GM23338 (cell line): ENCODE data around the gene CCDC6. TPM values are rescaled to one million over a fixed set of nuclear protein-coding genes. Genes with fewer than 3 reads are reported as not detected.

Source experiments
- ATAC-seq: fragments of 200-7000 bp; cut with Tn5 transposase; 3 replicates; pipeline ENCODE4 v1.9.1; 2020
- DNase-seq: peaks from one replicate; pipeline ENCODE4 v3.0.0-alpha.2; 2015; ENCODE audit warnings: low spot score
- H2AFZ ChIP-seq: fragments of 200-600 bp; sonication (generic); 2 replicates; pipeline ENCODE4 v1.8.0; 2016; ENCODE audit warnings: antibody characterized with exemption, mild to moderate bottlenecking, moderate library complexity
- H3F3A ChIP-seq: fragments of 200-600 bp; sonication (generic); replicated peaks from 2 replicates; pipeline ENCODE4 v1.8.0; 2017; ENCODE audit warnings: antibody characterized with exemption, mixed run types, low read depth
- H3K27ac ChIP-seq: fragments of 200-600 bp; sonication (generic); 2 replicates; pipeline ENCODE4 v1.6.1; 2016; ENCODE audit warnings: low read depth
- H3K27me3 ChIP-seq: fragments of 200-600 bp; sonication (generic); 2 replicates; pipeline ENCODE4 v1.8.0; 2016; ENCODE audit warnings: mild to moderate bottlenecking, mixed run types, moderate library complexity; ENCODE audit not compliant: insufficient read depth
- H3K36me3 ChIP-seq: fragments of 200-600 bp; sonication (generic); 2 replicates; pipeline ENCODE4 v1.8.0; 2016; ENCODE audit warnings: mild to moderate bottlenecking; ENCODE audit not compliant: insufficient read depth
- H3K4me1 ChIP-seq: fragments of 200-600 bp; sonication (generic); 2 replicates; pipeline ENCODE4 v1.8.0; 2016; ENCODE audit warnings: mild to moderate bottlenecking, moderate library complexity; ENCODE audit not compliant: insufficient read depth
- H3K4me2 ChIP-seq: fragments of 200-600 bp; sonication (generic); 2 replicates; pipeline ENCODE4 v1.7.1; 2017; ENCODE audit warnings: mixed run types
- H3K4me3 ChIP-seq: fragments of 200-600 bp; sonication (generic); 2 replicates; pipeline ENCODE4 v1.6.1; 2016; ENCODE audit warnings: mixed run types
- H3K79me2 ChIP-seq: fragments of 200-600 bp; sonication (generic); replicated peaks from 2 replicates; pipeline ENCODE4 v1.8.0; 2017; ENCODE audit warnings: mild to moderate bottlenecking; ENCODE audit not compliant: insufficient read depth
- H3K9me2 ChIP-seq: fragments of 200-600 bp; sonication (generic); 2 replicates; pipeline ENCODE4 v1.8.0; 2017; ENCODE audit not compliant: insufficient read depth
- H4K20me1 ChIP-seq: fragments of 200-600 bp; sonication (generic); replicated peaks from 2 replicates; pipeline ENCODE4 v1.8.0; 2017; ENCODE audit warnings: mild to moderate bottlenecking; ENCODE audit not compliant: insufficient read depth
- H3K27ac Mint-ChIP-seq: 2 replicates; pipeline ENCODE4 v1.8.0; 2020; ENCODE audit warnings: inconsistent platforms, mild to moderate bottlenecking, moderate library complexity, mixed read lengths
- H3K27me3 Mint-ChIP-seq: 3 replicates; pipeline ENCODE4 v1.8.0; 2022; ENCODE audit warnings: low read depth, mild to moderate bottlenecking, moderate library complexity, mixed read lengths, inconsistent platforms; ENCODE audit not compliant: insufficient read depth, poor library complexity
- H3K36me3 Mint-ChIP-seq: 3 replicates; pipeline ENCODE4 v1.8.0; 2021; ENCODE audit warnings: low read depth, mild to moderate bottlenecking, inconsistent platforms, moderate library complexity, mixed read lengths
- H3K4me1 Mint-ChIP-seq: 3 replicates; pipeline ENCODE4 v1.8.0; 2020; ENCODE audit warnings: mild to moderate bottlenecking, inconsistent platforms, mixed read lengths
- H3K4me3 Mint-ChIP-seq: 3 replicates; pipeline ENCODE4 v1.8.0; 2021; ENCODE audit warnings: moderate library complexity, mild to moderate bottlenecking, inconsistent platforms, mixed read lengths
- H3K9me3 Mint-ChIP-seq: 3 replicates; pipeline ENCODE4 v1.8.0; 2020; ENCODE audit warnings: moderate library complexity, mild to moderate bottlenecking, inconsistent platforms, mixed read lengths
- CREB1 ChIP-seq: fragments of 250-450 bp; sonication (Bioruptor Pico); IDR thresholded peaks from 2 replicates; pipeline ENCODE4 v1.5.0; 2020; ENCODE audit warnings: low read depth, mild to moderate bottlenecking, moderate library complexity
- CTCF ChIP-seq, 2 experiments: fragments of 200-600 bp in 1 of 2; sonication (generic) in 1 of 2; conservative IDR thresholded peaks; 2 replicates each; pipeline versions ENCODE4 v1.5.1 to v1.6.1; 2016 to 2017; ENCODE audit warnings: antibody characterized with exemption in 2 of 2, low read depth in 2 of 2, mild to moderate bottlenecking in 2 of 2, moderate library complexity in 1 of 2
- ETS1 ChIP-seq: IDR thresholded peaks from 2 replicates; pipeline ENCODE4 v1.6.1; 2016; ENCODE audit warnings: antibody characterized with exemption
- EZH2 ChIP-seq: fragments of 200-600 bp; sonication (generic); IDR thresholded peaks from one replicate; pipeline ENCODE4 v1.8.0; 2017; ENCODE audit warnings: antibody characterized with exemption, mild to moderate bottlenecking, low read depth; ENCODE audit not compliant: unreplicated experiment
- EZH2phosphoT487 ChIP-seq: fragments of 200-600 bp; sonication (generic); IDR thresholded peaks from one replicate; pipeline ENCODE4 v1.8.1; 2018; ENCODE audit warnings: antibody characterized with exemption; ENCODE audit not compliant: unreplicated experiment
- JUNB ChIP-seq: IDR thresholded peaks from one replicate; pipeline ENCODE4 v1.6.1; 2016; ENCODE audit warnings: antibody characterized with exemption; ENCODE audit not compliant: unreplicated experiment
- NANOG ChIP-seq: IDR thresholded peaks from 2 replicates; pipeline ENCODE4 v1.6.1; 2016; ENCODE audit warnings: antibody characterized with exemption, borderline replicate concordance
- POLR2AphosphoS5 ChIP-seq: IDR thresholded peaks from 2 replicates; pipeline ENCODE4 v1.6.1; 2016; ENCODE audit warnings: antibody characterized with exemption, low read depth
- REST ChIP-seq: IDR thresholded peaks from one replicate; pipeline ENCODE4 v1.6.1; 2018; ENCODE audit warnings: antibody characterized with exemption; ENCODE audit not compliant: unreplicated experiment
- STAT1 ChIP-seq: IDR thresholded peaks from one replicate; pipeline ENCODE4 v1.6.1; 2016; ENCODE audit warnings: antibody characterized with exemption; ENCODE audit not compliant: unreplicated experiment
- ZNF114 ChIP-seq: fragments of 250-450 bp; sonication (Bioruptor Pico); IDR thresholded peaks from 2 replicates; pipeline ENCODE4 v1.5.0; 2020; ENCODE audit warnings: mild to moderate bottlenecking, moderate library complexity
- ZNF331 ChIP-seq: fragments of 250-450 bp; sonication (Bioruptor Pico); IDR thresholded peaks from 2 replicates; pipeline ENCODE4 v1.5.0; 2020; ENCODE audit warnings: low read depth, mild to moderate bottlenecking, moderate library complexity
- ZNF462 ChIP-seq: fragments of 250-450 bp; sonication (Bioruptor Pico); IDR thresholded peaks from 2 replicates; pipeline ENCODE4 v1.5.0; 2020; ENCODE audit warnings: mild to moderate bottlenecking, moderate library complexity
- polyA plus RNA-seq: library from polyadenylated mRNA; unstranded; fragments of >200 nt; fragmentation: Nextera tagmentation; extraction: Ambion mirVana; gene quantifications from 2 replicates; pipeline ENCODE4 v1.2.1, GENCODE V29; 2016
- total RNA-seq: library from RNA; depleted of rRNA; stranded (reverse); fragments of >200 nt; shearing (Covaris generic); gene quantifications from 2 replicates; pipeline ENCODE4 v1.2.3, GENCODE V29; 2014

Gene CCDC6
- total and polyA plus RNA-seq, 2 experiments from 2014 or later: 32.5 to 66.9 TPM

- no peak overlapping the region for H3K4me3 ChIP-seq
- no peak overlapping the region for H3K27ac Mint-ChIP-seq
- H4K20me1 ChIP-seq: 0 out of 2 replicates have a peak, but pooled peaks cover 19% of the 10 kb centered on the region
- peaks cover 13% of the 10 kb centered on the region for H3K4me1 Mint-ChIP-seq
- no peaks in the 10 kb centered on the region for H3K27me3 ChIP-seq
- peaks cover 77% of the 10 kb centered on the region for H3K36me3 Mint-ChIP-seq
- no peak overlapping the region for H3K4me3 Mint-ChIP-seq
- peaks cover 31% of the 10 kb centered on the region for H3K36me3 ChIP-seq
- TF ChIP-seq EZH2 (no peak), NANOG (no peak), CREB1 (CRISPR knock-in tag) (no peak), ZNF331 (CRISPR knock-in tag) (no peak), POLR2AphosphoS5 (no peak), ZNF462 (CRISPR knock-in tag) (no peak), ZNF114 (CRISPR knock-in tag) (no peak), EZH2phosphoT487 (no peak), REST (no peak), CTCF (conservative IDR thresholded peaks at IDR 0.05; ENCODE audit: low read depth in 2 of 2) (no peak), ETS1 (no peak), STAT1 (no peak), JUNB (no peak)
- peaks cover 10% of the 10 kb centered on the region for H3K4me1 ChIP-seq
- H3F3A ChIP-seq: no peaks in the 10 kb centered on the region; the same call in 1 of the 2 replicates
- no peak overlapping the region for H2AFZ ChIP-seq
- H3K27ac ChIP-seq: no peak overlapping the region
- no peaks in the 10 kb centered on the region for H3K9me3 Mint-ChIP-seq
- no peaks in the 10 kb centered on the region for H3K79me2 ChIP-seq
- no peak for DNase-seq
- ATAC-seq: no peak
- H3K9me2 ChIP-seq: no peaks in the 10 kb centered on the region
- H3K4me2 ChIP-seq: no peak overlapping the region
- no peaks in the 10 kb centered on the region for H3K27me3 Mint-ChIP-seq
Observed at GRCh38 chr10:59804220-59804619, 102.1 kb downstream of the CCDC6 start.
